Measurements from ENCODE around the gene KIF12. TPM values are rescaled to one million over a fixed set of nuclear protein-coding genes. Genes with fewer than 3 reads are reported as not detected.

KIF12 gene
- total RNA-seq, 2 donors from 2014 or later, result not detected

- H3K36me3 ChIP-seq, result no peaks in the 10 kb centered on the region
- peak overlapping the region; percentile 32 to 60 for H3K27ac ChIP-seq
- no peaks in the 10 kb centered on the region for H3K27me3 ChIP-seq
- no peak overlapping the region for H3K4me3 ChIP-seq
- no peak for DNase-seq (ENCODE audit: low spot score)
- no peak for TF ChIP-seq CTCF (IDR thresholded peaks at IDR 0.05)
- H3K4me1 ChIP-seq, result peaks cover 0 to 32% of the 10 kb centered on the region in 2 donors
- no peaks in the 10 kb centered on the region for H3K9me3 ChIP-seq
Observed at GRCh38 chr9:114140401-114140800, 41.3 kb upstream of the KIF12 start.

- Histone ChIP-seq H3K36me3 (no peaks in the 10 kb centered on the region), H3K9me3 (no peaks in the 10 kb centered on the region), H3K4me1 (peaks cover 0 to 32% of the 10 kb centered on the region in 2 donors), H3K4me3 (no peak overlapping the region), H3K27ac (no peak overlapping the region), H3K27me3 (no peaks in the 10 kb centered on the region)
- no peak for TF ChIP-seq CTCF (IDR thresholded peaks at IDR 0.05)
- no peak for DNase-seq (ENCODE audit: low spot score)
Observed at GRCh38 chr9:114139071-114139470, 40.0 kb upstream of the KIF12 start.

GRCh38 chr9:114138552-114138971 lies 39.5 kb upstream of the KIF12 start:
- H3K4me3 ChIP-seq, result no peak overlapping the region
- H3K4me1 ChIP-seq, result peaks cover 0 to 32% of the 10 kb centered on the region in 2 donors
- no peak overlapping the region for H3K27ac ChIP-seq
- no peak for DNase-seq (ENCODE audit: low spot score)
- H3K36me3 ChIP-seq, result no peaks in the 10 kb centered on the region
- no peak for TF ChIP-seq CTCF (IDR thresholded peaks at IDR 0.05)
- no peaks in the 10 kb centered on the region for H3K9me3 ChIP-seq
- no peaks in the 10 kb centered on the region for H3K27me3 ChIP-seq

GRCh38 chr9:114137831-114138230 lies 38.7 kb upstream of the KIF12 start:
- H3K4me1 ChIP-seq, result peaks cover 0 to 32% of the 10 kb centered on the region in 2 donors
- H3K27me3 ChIP-seq, result no peaks in the 10 kb centered on the region
- H3K36me3 ChIP-seq, result no peaks in the 10 kb centered on the region
- H3K9me3 ChIP-seq, result no peaks in the 10 kb centered on the region
- no peak overlapping the region for H3K27ac ChIP-seq
- H3K4me3 ChIP-seq, result no peak overlapping the region
- no peak for DNase-seq (ENCODE audit: low spot score)
- no peak for TF ChIP-seq CTCF (IDR thresholded peaks at IDR 0.05)

- Histone ChIP-seq H3K36me3 (no peaks in the 10 kb centered on the region), H3K4me3 (no peak overlapping the region), H3K9me3 (no peaks in the 10 kb centered on the region), H3K27ac (no peak overlapping the region), H3K27me3 (no peaks in the 10 kb centered on the region), H3K4me1 (peaks cover 0 to 24% of the 10 kb centered on the region in 2 donors)
- TF ChIP-seq CTCF (IDR thresholded peaks at IDR 0.05), result no peak
- DNase-seq (ENCODE audit: low spot score), result no peak
Observed at GRCh38 chr9:114134827-114135396, 35.8 kb upstream of the KIF12 start.

- no peak for DNase-seq (ENCODE audit: low spot score)
- no peak overlapping the region for H3K4me3 ChIP-seq
- H3K36me3 ChIP-seq, result no peaks in the 10 kb centered on the region
- no peak for TF ChIP-seq CTCF (IDR thresholded peaks at IDR 0.05)
- no peaks in the 10 kb centered on the region for H3K9me3 ChIP-seq
- peaks cover 0 to 18% of the 10 kb centered on the region in 2 donors for H3K4me1 ChIP-seq
- H3K27me3 ChIP-seq, result no peaks in the 10 kb centered on the region
- no peak overlapping the region for H3K27ac ChIP-seq
Observed at GRCh38 chr9:114132550-114132918, 33.4 kb upstream of the KIF12 start.

Data from right atrium auricular region (tissue), 2 donors.